Stimulated activated CD8-positive, alpha-beta memory T cell treated with anti-CD3 and anti-CD28 coated beads, Interleukin-2, amount 100 ng/mL, for 1 hour (primary cell): ENCODE measurements around the gene LHFPL5.

Source experiments
- DNase-seq, 2 donors: peaks; one replicate each; pipeline ENCODE4 v3.0.0-alpha.2; 2020; ENCODE audit warnings: low read depth in 2 of 2

Gene LHFPL5

DNA sequence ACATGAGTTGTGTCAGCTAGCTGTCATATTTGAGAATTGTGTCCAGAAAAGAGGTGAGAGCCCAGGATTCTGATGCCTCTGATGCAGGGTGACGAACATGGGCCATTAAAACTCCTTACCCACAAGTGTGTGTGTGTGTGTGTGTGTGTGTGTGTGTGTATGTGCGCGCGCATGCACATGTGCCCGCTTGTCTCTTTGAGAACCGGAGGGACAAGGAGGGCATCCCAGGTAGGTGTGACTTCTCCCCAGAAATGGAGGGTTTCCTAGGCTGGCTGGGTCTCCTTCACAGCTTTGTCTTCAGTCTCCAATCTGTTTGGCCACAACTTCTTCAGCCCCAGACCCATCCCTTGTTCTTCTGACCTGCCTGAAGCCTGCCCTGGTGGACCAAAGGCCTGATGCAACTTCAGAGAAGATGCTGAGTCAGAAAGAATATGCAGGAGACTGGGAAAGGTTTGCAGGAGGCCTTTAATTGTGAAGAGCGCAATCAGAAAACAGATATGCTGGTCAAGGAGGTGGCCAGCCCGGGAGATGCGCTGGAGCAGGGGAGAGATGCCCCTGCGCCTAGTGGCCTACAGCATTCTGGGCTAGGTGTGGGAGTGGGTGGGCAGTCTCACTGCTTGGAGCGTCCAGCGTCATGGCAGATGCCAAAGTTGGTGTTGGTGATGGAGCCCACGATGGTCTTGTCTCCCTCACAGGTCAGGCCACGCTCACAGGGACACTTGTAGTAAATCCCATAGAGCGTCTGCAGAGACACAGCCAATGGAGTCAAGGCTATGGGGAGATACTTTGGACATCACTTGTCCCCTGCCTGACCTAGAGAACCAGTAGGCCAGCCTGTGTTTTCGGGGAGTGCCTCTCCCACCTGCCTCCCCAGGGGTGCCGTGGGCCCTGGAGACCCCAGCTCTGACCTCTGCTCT is 10.4 kb upstream of the LHFPL5 start:
- no peak for DNase-seq

DNA sequence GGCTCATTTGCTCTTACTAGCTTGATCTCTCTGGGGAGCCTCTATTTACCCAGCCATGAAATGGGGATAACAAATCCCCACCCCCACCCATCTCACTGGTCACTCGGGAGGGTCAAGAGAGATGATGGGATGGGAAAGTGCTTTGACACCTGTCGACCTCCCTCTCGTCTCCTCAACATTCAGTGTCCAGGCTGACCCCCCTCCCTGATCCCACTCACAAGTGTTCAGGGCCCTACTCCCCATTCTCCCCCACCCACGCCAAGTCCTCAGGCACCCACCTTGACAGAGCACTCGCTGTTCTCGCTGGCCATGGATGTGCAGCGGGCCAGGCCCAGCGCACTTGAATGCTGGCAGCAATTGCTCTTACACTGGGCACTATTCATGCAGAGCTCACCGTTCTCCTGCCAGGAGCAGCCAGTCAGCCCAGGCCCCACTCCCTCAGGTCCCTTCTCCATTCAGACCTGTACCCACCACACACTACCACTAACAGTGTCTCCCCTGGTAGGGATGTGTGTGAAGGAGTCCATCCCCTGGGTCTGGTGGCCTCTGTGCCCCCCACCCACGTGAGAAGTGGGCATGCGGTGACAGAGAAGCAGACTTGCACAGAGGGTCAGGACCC is 9.6 kb upstream of the LHFPL5 start:
- no peak for DNase-seq

- DNase-seq, result no peak
These were observed 8.9 kb upstream of the LHFPL5 start for GRCh38 chr6:35796236-35796635.

DNA sequence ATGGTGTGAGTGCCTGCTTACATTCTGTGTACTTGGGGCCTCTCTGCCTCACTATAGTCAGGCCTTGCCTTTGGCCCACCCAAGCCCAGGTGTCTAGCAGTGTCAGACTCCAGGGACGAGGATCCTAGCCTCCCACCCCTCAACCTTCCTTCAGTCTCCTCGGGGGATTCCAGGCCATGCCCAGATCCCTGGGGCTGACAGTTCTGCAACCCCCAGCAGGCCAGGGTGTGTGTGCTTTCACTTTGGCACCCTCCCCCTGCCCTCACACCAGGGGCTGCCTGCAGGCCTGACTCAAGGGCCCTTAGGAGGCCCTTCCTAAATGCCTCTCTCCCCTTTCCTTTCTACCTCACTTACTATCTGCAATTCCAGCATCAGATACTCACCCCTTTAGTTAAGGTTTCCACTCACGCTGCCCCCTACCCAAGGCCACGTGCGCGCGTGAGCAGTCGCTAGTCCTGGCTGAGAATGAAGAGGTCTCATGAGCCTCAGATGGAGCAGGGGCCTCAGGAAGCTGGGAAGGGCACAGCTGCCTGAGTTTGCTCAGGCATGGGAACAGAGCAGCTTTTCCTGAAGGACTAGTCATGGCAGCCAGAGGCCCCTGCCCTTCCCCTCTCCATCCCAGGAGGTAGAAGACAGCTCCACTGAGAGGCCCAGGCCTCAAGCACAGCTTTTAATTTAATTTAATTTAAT is 7.2 kb upstream of the LHFPL5 start:
- no peak for DNase-seq

DNA sequence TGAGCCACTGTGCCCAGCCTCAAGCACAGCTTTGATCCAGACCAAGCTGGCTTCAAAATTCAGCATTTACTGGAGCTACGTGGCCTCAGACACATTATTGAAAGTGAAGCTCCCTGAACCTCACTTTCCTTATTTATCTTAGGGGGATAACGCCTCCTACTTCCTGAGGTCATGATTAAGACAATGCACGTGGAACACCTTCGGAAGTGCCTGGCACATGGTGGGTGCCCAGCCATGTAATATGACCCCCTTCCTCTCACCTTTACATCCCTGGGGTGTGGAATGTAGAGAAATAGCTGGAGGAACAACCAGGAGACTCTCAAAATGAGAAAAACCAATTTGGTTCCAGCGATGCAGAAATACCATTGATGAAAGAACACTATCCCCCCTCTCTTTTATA is 6.4 kb upstream of the LHFPL5 start:
- DNase-seq, result no peak

DNA sequence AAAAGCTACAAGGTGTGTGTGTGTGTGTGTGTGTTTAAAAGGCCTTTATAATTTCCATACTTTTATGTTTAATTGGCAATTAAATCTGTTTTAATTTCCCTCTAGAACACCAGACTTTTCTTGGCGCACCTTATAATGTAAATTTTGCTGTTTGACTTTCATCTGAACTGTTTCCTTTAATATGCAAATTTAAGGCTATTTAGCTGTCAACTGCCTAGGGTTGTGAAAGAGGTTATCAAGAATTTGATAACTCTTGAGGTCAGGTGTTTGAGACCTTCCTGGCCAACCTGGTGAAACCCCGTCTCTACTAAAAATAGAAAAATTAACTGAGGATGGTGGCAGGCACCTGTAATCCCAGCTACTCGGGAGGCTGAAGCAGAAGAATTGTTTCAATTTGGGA is 4.0 kb upstream of the LHFPL5 start:
- no peak for DNase-seq

- no peak for DNase-seq
These were observed 3.5 kb downstream of the LHFPL5 start for GRCh38 chr6:35808688-35809087.

DNA sequence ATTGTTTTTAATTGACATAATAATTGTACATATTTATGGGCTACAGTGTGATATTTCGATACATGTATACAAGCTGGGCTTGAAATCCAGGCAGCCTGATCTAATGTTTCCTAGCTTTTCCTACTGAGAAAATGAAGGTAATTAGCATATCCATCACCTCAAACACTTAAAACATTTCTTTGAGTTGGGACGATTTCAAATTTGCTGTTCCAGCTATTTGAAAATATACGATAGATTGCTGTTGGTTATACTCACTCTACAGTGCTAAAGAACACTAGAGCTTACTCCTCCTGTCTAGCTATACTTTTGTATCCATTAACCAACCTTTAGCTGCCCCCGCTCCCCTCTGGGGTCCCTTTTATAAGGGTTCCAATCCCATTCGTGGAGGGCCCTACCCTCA is 4.7 kb downstream of the LHFPL5 start:
- no peak for DNase-seq

GRCh38 chr6:35810971-35811698 is 6.0 kb downstream of the LHFPL5 start:
- DNase-seq, result no peak

DNA sequence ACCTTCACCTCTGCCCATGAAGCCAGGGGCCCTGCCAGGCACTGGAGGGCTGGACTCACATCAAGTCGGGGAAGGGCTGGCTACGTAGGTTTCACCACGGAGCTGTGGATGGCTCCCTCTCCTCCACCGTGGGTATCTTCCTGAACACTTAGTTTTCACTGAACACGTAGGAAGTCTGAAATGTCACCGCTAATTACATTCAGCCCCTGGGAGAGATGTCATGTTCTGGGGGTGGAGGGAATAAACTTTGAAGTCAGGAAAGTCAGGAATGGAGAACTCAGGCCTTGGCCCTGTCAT is 6.5 kb downstream of the LHFPL5 start:
- DNase-seq, result no peak

DNA sequence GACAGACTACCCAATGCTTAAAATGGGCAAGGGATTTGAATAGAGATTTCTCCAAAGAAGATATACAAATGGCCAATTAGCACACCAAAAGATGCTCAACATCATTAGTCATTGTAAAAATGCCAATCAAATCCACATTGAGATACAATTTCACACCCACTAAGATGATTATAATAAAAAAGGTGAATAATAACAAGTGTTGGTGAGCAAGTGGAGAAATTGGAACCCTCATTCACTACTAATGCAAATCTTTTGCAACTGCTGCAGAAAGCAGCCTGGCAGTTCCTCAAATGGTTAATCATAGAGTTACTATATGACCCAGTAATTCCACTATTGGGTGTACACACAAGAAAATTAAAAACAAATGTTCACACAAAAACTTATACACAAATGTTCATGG is 12.4 kb downstream of the LHFPL5 start:
- no peak for DNase-seq

- DNase-seq, result no peak
These were observed 18.4 kb downstream of the LHFPL5 start for GRCh38 chr6:35823601-35824000.

- no peak for DNase-seq
These were observed 19.5 kb downstream of the LHFPL5 start for GRCh38 chr6:35824552-35825192.

DNA sequence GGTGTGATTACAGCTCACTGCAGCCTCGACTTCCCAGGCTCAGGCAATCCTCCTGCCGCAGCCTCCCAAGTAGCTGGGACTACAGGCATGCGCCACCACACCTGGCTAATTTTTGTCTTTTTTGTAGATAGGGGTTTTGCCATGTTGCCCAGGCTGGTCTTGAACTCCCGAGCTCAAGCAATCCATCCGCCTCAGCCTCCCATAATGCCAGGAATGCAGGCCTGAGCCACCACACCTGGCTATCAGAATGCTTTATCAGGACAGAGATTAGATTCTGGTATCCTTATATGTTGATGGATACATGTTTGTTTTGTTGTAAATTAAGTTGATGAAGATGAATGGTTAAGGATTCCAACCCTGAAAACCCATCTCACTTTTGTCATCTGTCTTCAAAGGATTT is 24.2 kb downstream of the LHFPL5 start:
- DNase-seq, result no peak

- DNase-seq, result no peak
These were observed 26.3 kb downstream of the LHFPL5 start for GRCh38 chr6:35831257-35832007.

DNA sequence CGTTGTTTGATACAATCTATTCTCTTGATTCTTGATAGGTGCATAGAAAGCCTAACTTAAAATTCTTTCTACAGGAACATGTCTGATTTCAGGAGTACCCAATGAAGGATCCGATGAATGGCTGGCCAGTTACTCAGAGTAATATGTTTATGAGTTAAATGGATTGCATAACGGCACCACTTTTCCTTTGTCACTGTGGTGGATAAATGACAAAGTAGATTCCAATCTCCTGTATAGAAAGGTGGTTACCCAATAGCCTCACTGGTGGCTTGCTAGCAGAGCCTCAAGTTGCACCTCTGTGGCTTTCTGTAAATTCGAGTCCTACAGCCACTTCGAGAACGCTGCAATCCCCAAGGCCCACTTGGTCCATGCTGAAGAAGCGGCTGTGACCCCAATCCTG is 28.4 kb downstream of the LHFPL5 start:
- no peak for DNase-seq

- no peak for DNase-seq
These were observed 33.9 kb downstream of the LHFPL5 start for GRCh38 chr6:35839019-35839418.

DNA sequence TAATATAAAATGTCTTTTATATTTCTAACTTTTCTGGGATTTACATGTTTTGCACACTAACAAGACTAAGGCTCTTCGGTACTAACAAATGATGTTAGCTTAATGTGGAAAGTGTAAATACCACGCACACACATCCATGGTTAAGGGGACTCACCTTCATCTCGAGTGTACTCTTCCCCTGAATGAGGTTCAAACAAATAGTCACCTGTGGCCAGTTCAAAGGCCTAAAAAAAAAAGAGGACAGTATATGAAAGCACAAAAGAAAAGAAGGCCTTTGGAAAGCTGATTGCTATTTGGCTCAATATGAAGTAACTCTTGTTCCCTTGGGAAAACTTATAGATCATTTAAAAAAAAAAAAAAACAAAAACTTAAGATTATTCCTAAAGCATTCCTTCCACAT is 37.2 kb downstream of the LHFPL5 start:
- no peak for DNase-seq

DNA sequence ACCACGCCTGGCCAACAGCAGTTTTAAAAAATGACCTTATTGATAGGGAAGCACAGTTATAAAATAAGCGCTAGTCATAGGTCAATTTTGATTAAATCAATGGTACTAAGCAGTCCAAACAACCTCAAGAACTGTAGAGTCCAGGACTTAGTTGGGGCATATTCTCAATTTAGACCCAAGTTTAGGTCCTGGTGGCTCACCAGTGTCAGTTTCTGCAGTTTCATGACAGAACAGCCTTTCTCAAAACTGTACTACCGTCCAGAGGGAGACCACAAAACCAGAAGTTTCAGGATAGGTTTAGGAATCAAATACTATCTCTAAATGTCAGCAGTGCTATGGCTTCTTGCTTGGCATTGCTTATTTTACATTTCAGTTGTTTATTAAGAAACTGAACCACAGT is 39.1 kb downstream of the LHFPL5 start:
- DNase-seq, result no peak

DNA sequence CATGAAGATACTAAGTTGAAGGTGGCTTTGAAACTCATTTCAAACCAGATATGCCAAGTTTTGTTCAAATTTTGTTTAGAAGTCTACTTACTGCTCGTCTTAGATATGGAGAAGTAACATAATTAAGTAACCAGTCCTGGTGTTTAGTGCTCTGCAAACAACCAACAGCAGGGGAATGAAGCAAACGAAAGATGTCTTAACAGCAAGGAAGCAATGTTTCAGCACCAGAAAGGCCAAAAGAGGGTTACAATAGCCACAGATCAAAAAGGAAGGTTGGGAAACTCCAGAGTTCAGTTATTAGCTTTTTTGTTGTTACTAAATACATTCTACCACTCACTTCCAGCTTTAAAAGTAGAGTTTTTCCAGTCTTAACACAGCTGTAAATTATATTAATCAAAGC is 45.1 kb downstream of the LHFPL5 start:
- no peak for DNase-seq

DNA sequence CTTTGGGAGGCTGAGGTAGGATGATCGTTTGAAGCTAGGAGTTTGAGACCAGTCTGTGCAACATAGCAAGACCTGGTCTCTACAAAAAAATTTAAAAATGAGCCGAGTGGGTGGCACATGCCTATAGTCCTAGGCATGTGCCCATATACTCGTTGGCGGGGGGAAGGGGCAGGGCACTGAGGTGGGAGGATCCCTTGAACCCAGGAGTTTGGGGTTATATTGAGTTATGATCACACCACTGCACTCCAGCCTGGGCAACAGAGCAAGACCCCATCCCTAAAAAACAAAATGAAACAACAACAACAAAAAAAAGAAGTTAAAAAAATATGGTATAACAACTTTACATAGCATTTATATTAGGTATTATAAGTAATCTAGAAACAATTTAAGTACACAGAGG is 47.8 kb downstream of the LHFPL5 start:
- DNase-seq, result no peak
